ENCODE results near the gene KRTAP9-1. TPM values are rescaled to one million over a fixed set of nuclear protein-coding genes. Genes with fewer than 3 reads are reported as not detected.
"Not testable (repeated sequence)": the region's sequence is repeated elsewhere in the genome, so short reads cannot be mapped to it uniquely, and the experiment has no call there.

Gene KRTAP9-1, protein sequence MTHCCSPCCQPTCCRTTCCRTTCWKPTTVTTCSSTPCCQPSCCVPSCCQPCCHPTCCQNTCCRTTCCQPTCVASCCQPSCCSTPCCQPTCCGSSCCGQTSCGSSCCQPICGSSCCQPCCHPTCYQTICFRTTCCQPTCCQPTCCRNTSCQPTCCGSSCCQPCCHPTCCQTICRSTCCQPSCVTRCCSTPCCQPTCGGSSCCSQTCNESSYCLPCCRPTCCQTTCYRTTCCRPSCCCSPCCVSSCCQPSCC
- total RNA-seq: not detected
- polyA plus RNA-seq (ENCODE audit: insufficient read depth, low read depth, low replicate concordance): not detected
- long read RNA-seq, donor 1: 0 reads
- long read RNA-seq, donor 2: 0 reads
- long read RNA-seq, donor 3: 0 reads
- long read RNA-seq, donor 4: 0 reads
- long read RNA-seq, donor 5: 0 reads
- long read RNA-seq, donor 6: 0 reads
- long read RNA-seq, donor 7: 0 reads
- long read RNA-seq, donor 8: 0 reads
- long read RNA-seq, donor 9: 0 reads
- long read RNA-seq, donor 10: 0 reads

DNA sequence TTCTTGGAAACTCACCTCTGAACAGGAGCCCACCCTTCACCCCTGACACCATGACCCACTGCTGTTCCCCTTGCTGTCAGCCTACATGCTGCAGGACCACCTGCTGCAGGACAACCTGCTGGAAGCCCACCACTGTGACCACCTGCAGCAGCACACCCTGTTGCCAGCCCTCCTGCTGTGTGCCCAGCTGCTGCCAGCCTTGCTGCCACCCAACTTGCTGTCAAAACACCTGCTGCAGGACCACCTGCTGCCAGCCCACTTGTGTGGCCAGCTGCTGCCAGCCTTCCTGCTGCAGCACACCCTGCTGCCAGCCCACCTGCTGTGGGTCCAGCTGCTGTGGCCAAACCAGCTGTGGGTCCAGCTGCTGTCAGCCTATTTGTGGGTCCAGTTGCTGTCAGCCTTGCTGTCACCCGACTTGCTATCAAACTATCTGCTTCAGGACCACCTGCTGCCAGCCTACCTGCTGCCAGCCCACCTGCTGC is at the start of gene KRTAP9-1:
Gene KRTAP9-1 (plus strand): TSS at position 51 of the 482 bp plus-strand sequence. CDS start 0 bp downstream, at position 51.
- DNase-seq: peak in 1 of 5 donors; percentile 59
- intact Hi-C loops (cut with DNase I); H3K9ac ChIP-seq (ENCODE audit: low read length in 3 of 3); FAIRE-seq; H3K4me3 ChIP-seq (ENCODE audit: low read length in 3 of 3); H3K36me3 ChIP-seq (ENCODE audit: control insufficient read depth in 2 of 3, insufficient read depth in 3 of 3, low read length in 3 of 3); H3K4me1 ChIP-seq (ENCODE audit: control insufficient read depth in 2 of 3, insufficient read depth in 2 of 3, low read depth in 1 of 3, low read length in 3 of 3); H3K27ac ChIP-seq (ENCODE audit: low read depth in 2 of 2, low read length in 2 of 2); H3K27me3 ChIP-seq (ENCODE audit: control insufficient read depth, insufficient read depth, low read length); H3K9me3 ChIP-seq (ENCODE audit: control insufficient read depth in 2 of 3, insufficient read depth in 1 of 3, low read length in 3 of 3): not testable (repeated sequence)

DNA sequence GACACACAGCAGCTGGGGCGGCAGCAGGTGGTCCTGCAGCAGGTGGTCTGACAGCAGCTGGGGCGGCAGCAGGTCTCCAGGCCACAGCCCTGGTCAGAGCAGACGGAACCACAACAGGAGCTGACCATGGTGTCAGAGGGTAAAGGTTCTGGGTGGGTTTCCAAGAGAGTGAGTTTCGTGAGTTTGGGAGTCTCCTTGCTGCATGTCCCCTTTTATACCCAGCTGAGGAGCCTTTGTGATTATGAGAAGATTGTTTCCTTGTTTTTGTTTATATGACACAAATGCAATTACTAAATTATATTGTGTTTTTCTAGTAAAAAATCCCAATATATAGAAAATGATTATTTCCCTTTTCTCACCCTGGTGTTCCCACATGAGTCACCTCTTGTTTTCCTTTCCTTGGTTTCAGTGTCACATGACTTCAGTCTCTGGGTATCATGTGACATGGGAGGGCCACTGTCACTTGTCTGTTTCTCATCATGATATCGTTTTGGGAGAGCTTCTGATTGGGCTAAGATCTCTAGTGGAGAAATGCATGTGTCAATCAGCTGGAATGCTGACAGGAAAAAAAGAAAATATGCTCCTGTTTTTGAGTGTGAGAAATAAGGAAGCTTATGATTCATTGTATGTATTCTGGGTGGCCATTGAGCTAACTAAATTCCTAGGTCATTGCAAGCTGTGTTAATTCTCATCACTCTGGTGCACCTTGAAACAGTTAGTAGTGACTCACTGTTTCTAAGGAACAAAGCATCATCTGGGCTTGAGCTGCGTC is 49.1 kb upstream of the KRTAP9-1 start, which contains the start of gene KRTAP4-6:
Gene KRTAP4-6 (minus strand): TSS at position 185 of the 772 bp plus-strand sequence. CDS start 57 bp downstream, at position 128.
- Histone ChIP-seq H3K9me3 (ENCODE audit: control insufficient read depth in 2 of 3, insufficient read depth in 1 of 3, low read length in 3 of 3) (peaks cover 0 to 9% (median 2%) of the 10 kb centered on the region in 3 donors), H3K4me1 (ENCODE audit: control insufficient read depth in 2 of 3, insufficient read depth in 2 of 3, low read depth in 1 of 3, low read length in 3 of 3) (no peaks in the 10 kb centered on the region), H3K9ac (ENCODE audit: low read length in 3 of 3) (no peak within 1 kb of the TSS), H3K4me3 (ENCODE audit: low read length in 3 of 3) (no peak within 1 kb of the TSS), H3K27me3 (ENCODE audit: control insufficient read depth, insufficient read depth, low read length) (no peaks in the 10 kb centered on the region), H3K27ac (ENCODE audit: low read depth in 2 of 2, low read length in 2 of 2) (no peak within 1 kb of the TSS), H3K36me3 (ENCODE audit: control insufficient read depth in 2 of 3, insufficient read depth in 3 of 3, low read length in 3 of 3) (no peaks in the 10 kb centered on the region)
- DNase-seq: no peak
- no peak for FAIRE-seq
- intact Hi-C loops (cut with DNase I): no loop called here
- TF ChIP-seq, protein P1, sequence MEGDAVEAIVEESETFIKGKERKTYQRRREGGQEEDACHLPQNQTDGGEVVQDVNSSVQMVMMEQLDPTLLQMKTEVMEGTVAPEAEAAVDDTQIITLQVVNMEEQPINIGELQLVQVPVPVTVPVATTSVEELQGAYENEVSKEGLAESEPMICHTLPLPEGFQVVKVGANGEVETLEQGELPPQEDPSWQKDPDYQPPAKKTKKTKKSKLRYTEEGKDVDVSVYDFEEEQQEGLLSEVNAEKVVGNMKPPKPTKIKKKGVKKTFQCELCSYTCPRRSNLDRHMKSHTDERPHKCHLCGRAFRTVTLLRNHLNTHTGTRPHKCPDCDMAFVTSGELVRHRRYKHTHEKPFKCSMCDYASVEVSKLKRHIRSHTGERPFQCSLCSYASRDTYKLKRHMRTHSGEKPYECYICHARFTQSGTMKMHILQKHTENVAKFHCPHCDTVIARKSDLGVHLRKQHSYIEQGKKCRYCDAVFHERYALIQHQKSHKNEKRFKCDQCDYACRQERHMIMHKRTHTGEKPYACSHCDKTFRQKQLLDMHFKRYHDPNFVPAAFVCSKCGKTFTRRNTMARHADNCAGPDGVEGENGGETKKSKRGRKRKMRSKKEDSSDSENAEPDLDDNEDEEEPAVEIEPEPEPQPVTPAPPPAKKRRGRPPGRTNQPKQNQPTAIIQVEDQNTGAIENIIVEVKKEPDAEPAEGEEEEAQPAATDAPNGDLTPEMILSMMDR (IDR thresholded peaks at IDR 0.05; ENCODE audit: borderline replicate concordance, extremely low read depth, insufficient read depth): no peak

DNA sequence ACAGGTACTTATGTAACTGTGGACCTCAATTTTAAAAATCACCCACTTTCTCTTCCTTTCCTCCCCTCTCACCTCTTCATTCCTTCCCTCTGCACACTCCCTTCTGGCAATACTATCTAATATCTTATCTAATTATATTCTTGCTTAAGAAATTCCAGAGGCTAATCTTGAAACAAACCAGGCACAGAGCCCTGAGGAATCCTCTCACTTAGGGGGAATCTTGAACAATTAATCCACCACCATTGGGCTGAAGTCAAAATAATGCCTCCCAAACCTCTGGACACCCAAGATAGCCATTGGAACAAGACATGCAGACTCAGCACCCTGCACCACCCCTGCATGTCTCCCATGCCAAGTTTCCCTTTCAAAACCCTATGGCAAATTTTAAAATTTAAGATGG is 48.3 kb upstream of the KRTAP9-1 start:
- no peak for FAIRE-seq
- H3K9ac ChIP-seq (ENCODE audit: low read length in 3 of 3): no peak overlapping the region
- H3K4me1 ChIP-seq (ENCODE audit: control insufficient read depth in 2 of 3, insufficient read depth in 2 of 3, low read depth in 1 of 3, low read length in 3 of 3): no peaks in the 10 kb centered on the region
- TF ChIP-seq, protein P1 (IDR thresholded peaks at IDR 0.05; ENCODE audit: borderline replicate concordance, extremely low read depth, insufficient read depth): no peak
- H3K9me3 ChIP-seq (ENCODE audit: control insufficient read depth in 2 of 3, insufficient read depth in 1 of 3, low read length in 3 of 3): peaks cover 0 to 9% (median 2%) of the 10 kb centered on the region in 3 donors
- intact Hi-C loops (cut with DNase I): no loop called here
- H3K27me3 ChIP-seq (ENCODE audit: control insufficient read depth, insufficient read depth, low read length): no peaks in the 10 kb centered on the region
- DNase-seq: no peak
- H3K4me3 ChIP-seq (ENCODE audit: low read length in 3 of 3): no peak overlapping the region
- H3K27ac ChIP-seq (ENCODE audit: low read depth in 2 of 2, low read length in 2 of 2): no peak overlapping the region
- no peaks in the 10 kb centered on the region for H3K36me3 ChIP-seq (ENCODE audit: control insufficient read depth in 2 of 3, insufficient read depth in 3 of 3, low read length in 3 of 3)

Measured in kidney (tissue), 22 donors.